ENCODE measurements around the gene BUB3. TPM values are rescaled to one million over a fixed set of nuclear protein-coding genes. Genes with fewer than 3 reads are reported as not detected.

Gene BUB3
- total RNA-seq, 1 experiment from 2014 or later: 113 TPM

DNA sequence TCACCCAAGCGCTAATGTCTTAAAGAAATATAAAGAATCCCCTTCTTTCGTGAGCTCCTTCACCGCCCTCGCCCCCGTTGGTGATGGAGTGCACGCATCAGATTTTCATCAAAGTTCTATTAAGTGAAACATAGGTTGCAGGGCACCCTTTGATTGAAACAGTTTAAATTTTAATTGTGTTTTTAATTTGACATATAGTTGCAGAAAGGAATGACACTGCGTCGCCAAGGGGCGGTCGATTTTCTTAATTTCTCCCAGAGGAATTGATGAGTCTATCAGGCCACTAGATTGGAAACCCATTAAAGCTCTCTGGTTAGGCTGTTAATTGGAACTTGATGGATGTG is 10.4 kb upstream of the BUB3 start:
- TF ChIP-seq, protein P1, sequence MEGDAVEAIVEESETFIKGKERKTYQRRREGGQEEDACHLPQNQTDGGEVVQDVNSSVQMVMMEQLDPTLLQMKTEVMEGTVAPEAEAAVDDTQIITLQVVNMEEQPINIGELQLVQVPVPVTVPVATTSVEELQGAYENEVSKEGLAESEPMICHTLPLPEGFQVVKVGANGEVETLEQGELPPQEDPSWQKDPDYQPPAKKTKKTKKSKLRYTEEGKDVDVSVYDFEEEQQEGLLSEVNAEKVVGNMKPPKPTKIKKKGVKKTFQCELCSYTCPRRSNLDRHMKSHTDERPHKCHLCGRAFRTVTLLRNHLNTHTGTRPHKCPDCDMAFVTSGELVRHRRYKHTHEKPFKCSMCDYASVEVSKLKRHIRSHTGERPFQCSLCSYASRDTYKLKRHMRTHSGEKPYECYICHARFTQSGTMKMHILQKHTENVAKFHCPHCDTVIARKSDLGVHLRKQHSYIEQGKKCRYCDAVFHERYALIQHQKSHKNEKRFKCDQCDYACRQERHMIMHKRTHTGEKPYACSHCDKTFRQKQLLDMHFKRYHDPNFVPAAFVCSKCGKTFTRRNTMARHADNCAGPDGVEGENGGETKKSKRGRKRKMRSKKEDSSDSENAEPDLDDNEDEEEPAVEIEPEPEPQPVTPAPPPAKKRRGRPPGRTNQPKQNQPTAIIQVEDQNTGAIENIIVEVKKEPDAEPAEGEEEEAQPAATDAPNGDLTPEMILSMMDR (IDR thresholded peaks at IDR 0.05; ENCODE audit: unreplicated experiment): no peak
- Mint-ChIP-seq H3K4me3 (ENCODE audit: low read depth, unreplicated experiment) (no peak overlapping the region), H3K4me1 (ENCODE audit: low read depth, unreplicated experiment) (peaks cover 8% of the 10 kb centered on the region), H3K27me3 (ENCODE audit: unreplicated experiment) (peaks cover 59% of the 10 kb centered on the region), H3K36me3 (ENCODE audit: insufficient read depth, unreplicated experiment) (peaks cover 17% of the 10 kb centered on the region), H3K27ac (ENCODE audit: unreplicated experiment) (no peak overlapping the region), H3K9me3 (ENCODE audit: low read depth, unreplicated experiment) (no peaks in the 10 kb centered on the region)
- intact Hi-C loops (cut with micrococcal nuclease; ENCODE audit: unreplicated experiment): no loop called here
- BruUV-seq (replicated peaks): no TSS peak
- CTCF ChIA-PET: no interaction called here
- DNase-seq: no peak

GRCh38 chr10:123144697-123145541 is 9.3 kb upstream of the BUB3 start:
- Mint-ChIP-seq H3K27ac (ENCODE audit: unreplicated experiment) (no peak overlapping the region), H3K4me1 (ENCODE audit: low read depth, unreplicated experiment) (no peaks in the 10 kb centered on the region), H3K27me3 (ENCODE audit: unreplicated experiment) (peaks cover 68% of the 10 kb centered on the region), H3K4me3 (ENCODE audit: low read depth, unreplicated experiment) (no peak overlapping the region), H3K9me3 (ENCODE audit: low read depth, unreplicated experiment) (no peaks in the 10 kb centered on the region), H3K36me3 (ENCODE audit: insufficient read depth, unreplicated experiment) (peaks cover 6% of the 10 kb centered on the region)
- BruUV-seq (replicated peaks): no TSS peak
- no peak for DNase-seq
- TF ChIP-seq, protein P1 (IDR thresholded peaks at IDR 0.05; ENCODE audit: unreplicated experiment): no peak
- CTCF ChIA-PET: no interaction called here
- intact Hi-C loops (cut with micrococcal nuclease; ENCODE audit: unreplicated experiment): no loop called here

DNA sequence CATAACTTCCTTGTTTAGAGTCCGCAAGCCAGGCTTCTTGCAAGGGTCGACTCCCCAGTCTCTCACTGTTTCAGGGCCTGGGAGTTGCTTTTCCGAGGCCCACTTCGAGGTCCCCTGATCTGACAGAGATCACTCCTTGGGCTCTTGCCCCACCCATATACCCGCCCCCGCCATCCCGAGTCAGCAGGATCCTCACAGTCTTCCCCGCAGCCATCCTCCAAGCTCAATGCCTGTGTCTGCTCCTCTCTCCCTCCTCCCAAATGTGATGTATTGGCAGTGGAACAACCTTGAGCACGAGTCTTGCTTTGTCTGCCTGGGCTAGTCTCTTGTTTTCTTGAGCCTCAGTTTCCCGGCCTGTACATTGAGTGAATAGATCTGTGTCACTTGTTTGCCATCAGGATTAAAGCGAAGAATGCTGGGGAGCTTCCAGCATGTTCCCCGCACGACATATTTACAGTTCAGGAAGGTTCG is 8.6 kb upstream of the BUB3 start:
- no peak overlapping the region for H3K27ac Mint-ChIP-seq (ENCODE audit: unreplicated experiment)
- H3K27me3 Mint-ChIP-seq (ENCODE audit: unreplicated experiment): peaks cover 68% of the 10 kb centered on the region
- CTCF ChIA-PET: no interaction called here
- no peak overlapping the region for H3K4me3 Mint-ChIP-seq (ENCODE audit: low read depth, unreplicated experiment)
- no peaks in the 10 kb centered on the region for H3K36me3 Mint-ChIP-seq (ENCODE audit: insufficient read depth, unreplicated experiment)
- no peak for DNase-seq
- no TSS peak for BruUV-seq (replicated peaks)
- TF ChIP-seq, protein P1 (IDR thresholded peaks at IDR 0.05; ENCODE audit: unreplicated experiment): no peak
- H3K9me3 Mint-ChIP-seq (ENCODE audit: low read depth, unreplicated experiment): no peaks in the 10 kb centered on the region
- intact Hi-C loops (cut with micrococcal nuclease; ENCODE audit: unreplicated experiment): no loop called here
- H3K4me1 Mint-ChIP-seq (ENCODE audit: low read depth, unreplicated experiment): no peaks in the 10 kb centered on the region

DNA sequence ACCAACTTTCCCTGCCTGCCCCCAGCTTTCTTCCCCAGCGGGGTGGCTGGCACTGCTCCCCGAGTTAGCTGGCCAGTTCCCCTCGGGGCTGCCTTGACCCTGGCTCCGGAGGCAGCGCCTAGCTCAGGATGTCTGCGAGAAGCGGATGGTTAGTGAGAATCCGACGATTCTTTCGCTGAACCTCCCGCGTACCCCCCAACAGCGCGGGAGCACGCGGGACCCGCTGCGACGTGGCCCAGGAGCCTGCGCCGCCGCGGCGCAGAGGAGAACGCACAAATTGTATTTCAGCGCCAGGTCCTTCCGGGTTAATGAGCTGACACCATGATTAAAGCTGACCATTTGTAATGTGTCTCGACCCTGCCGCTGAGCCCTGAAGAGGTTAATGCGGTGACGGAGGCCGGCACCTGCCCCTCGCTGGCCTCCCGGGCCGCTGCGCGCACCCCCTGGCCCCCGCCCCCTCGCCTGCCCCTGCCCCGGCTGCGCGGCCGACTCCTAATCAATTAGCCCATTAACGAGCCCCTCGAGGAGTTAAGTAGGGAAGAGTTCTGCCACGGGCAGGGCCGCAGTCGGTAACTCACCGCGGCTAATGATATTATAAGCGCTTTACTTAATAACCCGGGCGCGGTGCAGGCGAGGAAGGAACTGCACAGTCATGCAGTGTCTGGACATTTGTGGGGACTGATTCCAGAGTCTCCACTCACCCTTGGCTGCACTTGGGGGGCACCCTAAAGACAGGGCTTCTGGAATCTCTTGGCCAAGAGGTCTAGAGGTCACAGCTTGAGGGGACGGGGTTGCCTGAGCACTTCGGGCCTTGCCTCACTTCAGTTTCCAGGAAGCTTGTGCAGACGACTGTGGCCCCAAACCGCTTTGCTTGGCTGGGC is 7.9 kb upstream of the BUB3 start:
- H3K9me3 Mint-ChIP-seq (ENCODE audit: low read depth, unreplicated experiment): no peaks in the 10 kb centered on the region
- no peak overlapping the region for H3K4me3 Mint-ChIP-seq (ENCODE audit: low read depth, unreplicated experiment)
- CTCF ChIA-PET: no interaction called here
- H3K36me3 Mint-ChIP-seq (ENCODE audit: insufficient read depth, unreplicated experiment): no peaks in the 10 kb centered on the region
- DNase-seq: no peak
- no peak overlapping the region for H3K27ac Mint-ChIP-seq (ENCODE audit: unreplicated experiment)
- BruUV-seq (replicated peaks): no TSS peak
- TF ChIP-seq, protein P1 (IDR thresholded peaks at IDR 0.05; ENCODE audit: unreplicated experiment): no peak
- no peaks in the 10 kb centered on the region for H3K4me1 Mint-ChIP-seq (ENCODE audit: low read depth, unreplicated experiment)
- peaks cover 65% of the 10 kb centered on the region for H3K27me3 Mint-ChIP-seq (ENCODE audit: unreplicated experiment)
- intact Hi-C loops (cut with micrococcal nuclease; ENCODE audit: unreplicated experiment): no loop called here

Data from Calu3 (cell line).